Endothelial cell of umbilical vein (primary cell): ENCODE data around the gene RSRC1. TPM values are rescaled to one million over a fixed set of nuclear protein-coding genes. Genes with fewer than 3 reads are reported as not detected.

Experiments
- BruUV-seq: library from RNA; stranded (reverse); fragments of 400-500 nt; replicated peaks from 2 replicates; lab custom pipeline; 2021; lab: Mats Ljungman, UMichigan
- CTCF ChIA-PET: fragments of 300-600, 350-600 bp; sonication (Branson Sonifier 250); formaldehyde crosslinking; loops from one replicate; lab custom pipeline; 2021; ENCODE audit warnings: antibody characterized with exemption, inconsistent platforms; lab: Charles Lee
- POLR2A ChIA-PET: fragments of 300-600, 350-600 bp; sonication (Branson Sonifier 250); formaldehyde crosslinking; loops from one replicate; lab custom pipeline; 2021; ENCODE audit warnings: antibody characterized with exemption, inconsistent platforms; lab: Charles Lee
- DNase-seq: peaks from one replicate; pipeline ENCODE4 v3.0.0-alpha.2; 2011; ENCODE audit warnings: low read depth, low spot score
- FAIRE-seq: peaks from 2 replicates; lab custom pipeline; 2011; peaks lifted over from hg19 to GRCh38; lab: Jason Lieb, UNC
- H2AFZ ChIP-seq: 2 replicates; pipeline ENCODE4 v1.6.0; 2012; ENCODE audit warnings: low read depth, low read length, control low read depth, inconsistent platforms
- H3K27ac ChIP-seq: 2 replicates; pipeline ENCODE4 v1.5.1; 2011; ENCODE audit warnings: low read depth, mild to moderate bottlenecking, control low read depth, low read length, moderate library complexity; ENCODE audit not compliant: insufficient read depth
- H3K27me3 ChIP-seq, 2 experiments: 2 replicates each; pipeline versions ENCODE4 v1.6.0 to v1.6.1; 2011; ENCODE audit warnings: low read length in 2 of 2, mixed read lengths in 1 of 2; ENCODE audit not compliant: control insufficient read depth in 2 of 2, insufficient read depth in 2 of 2
- H3K36me3 ChIP-seq, 2 experiments: 2 replicates in 1 of 2; 3 replicates in 1 of 2; pipeline ENCODE4 v1.5.1; 2011; ENCODE audit warnings: low read length in 2 of 2, mild to moderate bottlenecking in 1 of 2, moderate library complexity in 1 of 2; ENCODE audit not compliant: control insufficient read depth in 2 of 2, insufficient read depth in 2 of 2; ENCODE audit errors: extremely low read depth in 1 of 2
- H3K4me1 ChIP-seq: 3 replicates; pipeline ENCODE4 v1.5.1; 2011; ENCODE audit warnings: mild to moderate bottlenecking, low read length; ENCODE audit not compliant: control insufficient read depth, insufficient read depth; ENCODE audit errors: extremely low read depth
- H3K4me2 ChIP-seq: 2 replicates; pipeline ENCODE4 v1.6.1; 2011; ENCODE audit warnings: low read length, control low read depth, mixed read lengths; ENCODE audit not compliant: insufficient read depth
- H3K4me3 ChIP-seq, 3 experiments: fragments of 200-600 bp in 1 of 3; sonication (generic), shearing (Covaris generic) in 1 of 3; replicated peaks in 1 of 3; 2 replicates each; pipeline ENCODE4 v1.5.1; 2011 to 2016; ENCODE audit warnings: control low read depth in 3 of 3, low read length in 3 of 3, mild to moderate bottlenecking in 2 of 3, inconsistent platforms in 1 of 3, low read depth in 1 of 3, moderate library complexity in 1 of 3; ENCODE audit not compliant: insufficient read depth in 1 of 3
- H3K79me2 ChIP-seq: 2 replicates; pipeline ENCODE4 v1.6.0; 2012; ENCODE audit warnings: low read length, inconsistent platforms; ENCODE audit not compliant: control insufficient read depth, insufficient read depth
- H3K9ac ChIP-seq: replicated peaks from 2 replicates; pipeline ENCODE3; 2011; ENCODE audit warnings: low read length, control low read depth; ENCODE audit not compliant: insufficient read depth; ENCODE audit errors: extremely low read depth
- H3K9me1 ChIP-seq: replicated peaks from 3 replicates; pipeline ENCODE4 v1.6.0; 2011; ENCODE audit warnings: mild to moderate bottlenecking, low read length; ENCODE audit not compliant: control insufficient read depth, insufficient read depth; ENCODE audit errors: extremely low read depth
- H3K9me3 ChIP-seq: replicated peaks from 2 replicates; pipeline ENCODE4 v1.5.1; 2012; ENCODE audit warnings: low read length, inconsistent platforms; ENCODE audit not compliant: control insufficient read depth, insufficient read depth
- H4K20me1 ChIP-seq: replicated peaks from 2 replicates; pipeline ENCODE3; 2011; ENCODE audit warnings: mild to moderate bottlenecking, low read length; ENCODE audit not compliant: control insufficient read depth, insufficient read depth; ENCODE audit errors: extremely low read depth
- CTCF ChIP-seq, 2 donors: IDR thresholded peaks; 1 replicate in 1 of 2; 2 replicates in 1 of 2; pipeline ENCODE4 v1.5.1; 2011; ENCODE audit warnings: low read length in 2 of 2, mild to moderate bottlenecking in 2 of 2, moderate library complexity in 2 of 2, control low read depth in 1 of 2, inconsistent platforms in 1 of 2, low read depth in 1 of 2; ENCODE audit not compliant: insufficient read depth in 1 of 2; ENCODE audit errors: extremely low read depth in 1 of 2
- MAX ChIP-seq: IDR thresholded peaks from 2 replicates; pipeline ENCODE4 v1.6.1; 2011; ENCODE audit not compliant: insufficient read depth, insufficient read length
- dilution Hi-C: fragments of 300-500 bp; cut with MboI; formaldehyde crosslinking; loops from one replicate; pipeline ENCODE4 v1.15.0; 2019; ENCODE audit warnings: low sequenced_read_pairs; ENCODE audit not compliant: extremely low pct_ligation_motif_present
- intact Hi-C: fragments of 100-400 bp; cut with micrococcal nuclease; formaldehyde crosslinking; loops from one replicate; pipeline ENCODE4 v1.10.0; 2022
- polyA plus RNA-seq, 4 experiments: library from polyadenylated mRNA; depleted of rRNA in 3 of 4; stranded (reverse) in 3 of 4; unstranded in 1 of 4; fragments of >200 nt; gene quantifications; 2 replicates each; pipeline versions ENCODE4 v1.2.1 to v1.2.3, GENCODE V29; 2011 to 2012; ENCODE audit warnings: missing spikeins in 1 of 4
- total RNA-seq: library from RNA; stranded (reverse); gene quantifications from 2 replicates; pipeline ENCODE4 v1.2.3, GENCODE V29; 2021

Gene RSRC1
- total and polyA plus RNA-seq, 2 donors (not counting 3 experiments of a cell fraction or from before 2014, with no cell fraction given) = 1.8 to 25.4 TPM

- TF ChIP-seq MAX (no peak), CTCF (IDR thresholded peaks at IDR 0.05; ENCODE audit: extremely low read depth in 1 of 2, insufficient read depth in 1 of 2, low read depth in 1 of 2, low read length in 2 of 2) (peak in 1 of 2 donors; percentile 35)
- CTCF ChIA-PET = interaction anchor here (0.7 to 2.2 kb wide), 13 partner anchors 10 to 707 kb away, joined by 3 to 9 read pairs (median 5); partner anchors contain the start of gene RSRC1
- no peak overlapping the region for H2AFZ ChIP-seq
- no peak overlapping the region for H3K4me2 ChIP-seq
- H3K4me1 ChIP-seq = no peaks in the 10 kb centered on the region
- no peak overlapping the region for H3K4me3 ChIP-seq
- no TSS peak for BruUV-seq
- H3K36me3 ChIP-seq = no peaks in the 10 kb centered on the region
- no peak overlapping the region for H3K27ac ChIP-seq
- no peak overlapping the region for H3K9ac ChIP-seq
- POLR2A ChIA-PET = no interaction called here
- DNase-seq = peak; percentile 43
- no peaks in the 10 kb centered on the region for H3K27me3 ChIP-seq
- H3K9me3 ChIP-seq = no peaks in the 10 kb centered on the region
- FAIRE-seq = no peak
- intact Hi-C loops = loop anchor here (1.0 to 10.0 kb wide), 5 partner anchors 221 to 781 kb away; no protein-coding TSS in a partner anchor
- dilution Hi-C loops = no loop called here
- H3K79me2 ChIP-seq = no peaks in the 10 kb centered on the region
- H3K9me1 ChIP-seq = no peaks in the 10 kb centered on the region
- H4K20me1 ChIP-seq = no peaks in the 10 kb centered on the region
Observed at GRCh38 chr3:158313338-158313927, 203.5 kb downstream of the RSRC1 start.
